Central memory CD8-positive, alpha-beta T cell (primary cell): ENCODE measurements around the gene SLC9B2.

Source experiments
- ATAC-seq: fragments of 150-1000 bp; cut with Tn5 transposase; replicated peaks from 2 replicates; pipeline ENCODE4 v1.10.0; 2022; ENCODE audit warnings: mild to moderate bottlenecking, moderate FRiP score, moderate number of reproducible peaks; ENCODE audit not compliant: poor library complexity, severe bottlenecking; ENCODE audit errors: extremely low read depth
- DNase-seq, 2 donors: peaks; one replicate each; pipeline ENCODE4 v3.0.0; 2021; ENCODE audit warnings: low spot score in 2 of 2
- H3K27ac Mint-ChIP-seq: one replicate; pipeline ENCODE4 v1.8.0; 2022; ENCODE audit warnings: low read depth, mild to moderate bottlenecking, moderate library complexity, mixed read lengths
- H3K27me3 Mint-ChIP-seq: one replicate; pipeline ENCODE4 v1.8.0; 2022; ENCODE audit warnings: mixed read lengths
- H3K36me3 Mint-ChIP-seq: one replicate; pipeline ENCODE4 v1.8.0; 2022; ENCODE audit warnings: mild to moderate bottlenecking, moderate library complexity, mixed read lengths; ENCODE audit not compliant: insufficient read depth
- H3K4me1 Mint-ChIP-seq: one replicate; pipeline ENCODE4 v1.8.0; 2022; ENCODE audit warnings: mixed read lengths
- H3K4me3 Mint-ChIP-seq: one replicate; pipeline ENCODE4 v1.8.0; 2022; ENCODE audit warnings: mild to moderate bottlenecking, moderate library complexity, mixed read lengths
- H3K9me3 Mint-ChIP-seq: one replicate; pipeline ENCODE4 v1.8.0; 2022; ENCODE audit warnings: mixed read lengths

SLC9B2 gene

GRCh38 chr4:103067841-103068547 is 8.6 kb downstream of the SLC9B2 start:
- Mint-ChIP-seq H3K4me3 (no peak overlapping the region), H3K4me1 (peaks cover 5% of the 10 kb centered on the region), H3K36me3 (peaks cover 8% of the 10 kb centered on the region), H3K27ac (no peak overlapping the region), H3K27me3 (no peaks in the 10 kb centered on the region), H3K9me3 (no peaks in the 10 kb centered on the region)
- ATAC-seq: no peak
- DNase-seq: no peak

GRCh38 chr4:103060453-103061148 is 16.0 kb downstream of the SLC9B2 start:
- no peak overlapping the region for H3K4me3 Mint-ChIP-seq

DNA sequence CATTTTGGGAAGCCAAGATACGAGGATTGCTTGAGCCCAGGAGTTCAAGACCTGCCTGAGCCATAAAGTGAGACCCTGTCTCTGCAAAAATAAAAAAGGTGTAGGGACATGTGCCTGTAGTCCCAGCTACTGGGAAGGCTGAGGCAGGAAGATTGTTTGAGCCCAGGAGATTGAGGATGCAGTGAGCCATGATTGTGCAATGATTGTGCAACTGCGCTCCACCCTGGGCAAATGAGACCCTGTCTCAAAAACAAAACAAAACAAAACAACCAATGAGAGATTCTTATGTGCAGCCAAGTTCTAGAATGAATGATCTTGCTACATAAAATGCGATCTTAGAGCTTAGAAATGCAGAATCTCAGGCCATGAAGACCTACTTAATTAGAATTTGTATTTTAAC is 22.5 kb downstream of the SLC9B2 start:
- H3K9me3 Mint-ChIP-seq: no peaks in the 10 kb centered on the region
- ATAC-seq (no peak), DNase-seq (no peak)
- H3K27ac Mint-ChIP-seq: no peak overlapping the region
- H3K4me3 Mint-ChIP-seq: no peak overlapping the region
- no peaks in the 10 kb centered on the region for H3K27me3 Mint-ChIP-seq
- H3K36me3 Mint-ChIP-seq: peaks cover 9% of the 10 kb centered on the region
- H3K4me1 Mint-ChIP-seq: no peaks in the 10 kb centered on the region

More at GRCh38 chr4:103060453-103061148, 16.0 kb downstream of the SLC9B2 start:
- Mint-ChIP-seq H3K4me1 (no peaks in the 10 kb centered on the region), H3K36me3 (peaks cover 16% of the 10 kb centered on the region), H3K27ac (no peak overlapping the region), H3K27me3 (no peaks in the 10 kb centered on the region), H3K9me3 (no peaks in the 10 kb centered on the region)
- ATAC-seq: no peak
- DNase-seq: no peak

- no peaks in the 10 kb centered on the region for H3K4me1 Mint-ChIP-seq
- H3K27me3 Mint-ChIP-seq: no peaks in the 10 kb centered on the region
- no peaks in the 10 kb centered on the region for H3K9me3 Mint-ChIP-seq
- no peak overlapping the region for H3K27ac Mint-ChIP-seq
- no peak overlapping the region for H3K4me3 Mint-ChIP-seq
- DNase-seq: no peak
- peaks cover 7% of the 10 kb centered on the region for H3K36me3 Mint-ChIP-seq
- ATAC-seq: no peak
These were observed 23.8 kb downstream of the SLC9B2 start for GRCh38 chr4:103052779-103053178.

DNA sequence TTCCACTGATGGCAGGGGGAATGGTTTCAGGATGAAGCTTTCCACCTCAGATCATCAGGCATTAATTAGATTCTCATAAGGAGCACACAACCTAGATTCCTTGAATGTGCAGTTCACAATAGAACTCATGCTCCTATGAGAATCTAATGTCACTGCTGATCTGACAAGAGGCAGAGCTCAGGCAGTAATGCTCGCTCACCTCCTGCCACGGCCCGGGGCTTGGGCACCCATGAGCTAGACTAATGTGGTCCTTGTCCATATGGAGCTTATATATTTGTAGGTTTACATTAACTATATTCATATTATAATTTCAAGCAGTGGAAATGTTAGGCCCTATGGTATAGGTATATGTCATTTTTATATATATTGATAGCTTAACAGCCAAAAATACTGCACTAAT is 24.4 kb downstream of the SLC9B2 start:
- Mint-ChIP-seq H3K27ac (no peak overlapping the region), H3K36me3 (peaks cover 7% of the 10 kb centered on the region), H3K9me3 (no peaks in the 10 kb centered on the region), H3K4me3 (no peak overlapping the region), H3K4me1 (no peaks in the 10 kb centered on the region), H3K27me3 (no peaks in the 10 kb centered on the region)
- DNase-seq (no peak), ATAC-seq (no peak)

- no peak for ATAC-seq
- H3K27ac Mint-ChIP-seq: no peak overlapping the region
- H3K9me3 Mint-ChIP-seq: no peaks in the 10 kb centered on the region
- no peak overlapping the region for H3K4me3 Mint-ChIP-seq
- H3K36me3 Mint-ChIP-seq: peaks cover 2% of the 10 kb centered on the region
- no peaks in the 10 kb centered on the region for H3K4me1 Mint-ChIP-seq
- no peaks in the 10 kb centered on the region for H3K27me3 Mint-ChIP-seq
- no peak for DNase-seq
These were observed 25.7 kb downstream of the SLC9B2 start for GRCh38 chr4:103050736-103051436.

DNA sequence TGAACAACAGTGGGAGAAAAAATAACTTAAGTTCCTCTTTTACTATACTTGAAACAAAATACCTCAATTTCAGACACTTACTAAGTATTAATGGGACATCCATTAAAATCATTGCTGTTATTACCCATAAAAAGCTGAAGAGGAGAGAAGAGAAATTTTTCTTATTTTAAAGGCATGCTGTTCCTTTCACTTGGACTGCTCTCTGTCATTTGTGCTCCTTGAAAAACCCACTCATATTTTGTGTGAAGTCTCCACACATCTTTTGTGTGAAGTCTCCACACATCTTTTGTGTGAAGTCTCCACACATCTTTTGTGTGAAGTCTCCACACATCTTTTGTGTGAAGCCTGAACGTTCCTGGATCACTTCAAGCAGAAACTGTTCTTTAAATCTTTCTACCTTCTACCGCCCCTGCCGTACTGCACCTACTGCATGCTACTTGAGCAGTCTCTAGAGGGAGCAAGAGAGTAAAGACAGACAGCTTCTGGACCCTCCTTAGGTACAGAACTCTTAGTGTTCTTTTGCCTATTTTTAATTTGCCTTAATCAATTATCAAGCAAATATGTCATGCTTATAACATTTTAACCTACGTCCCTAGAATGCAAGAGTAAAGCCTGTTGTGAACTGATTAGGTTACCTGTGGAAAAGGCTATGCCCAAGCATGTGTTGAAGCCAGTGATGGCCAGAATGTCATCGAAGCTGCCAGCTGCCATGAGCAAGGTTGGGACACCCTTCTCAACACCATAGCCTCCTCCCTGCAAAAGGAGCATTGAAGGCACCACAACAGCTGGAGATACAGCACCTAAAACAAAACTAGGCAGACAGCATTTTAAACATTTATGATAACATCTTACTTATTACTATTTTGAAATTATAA is 29.9 kb downstream of the SLC9B2 start:
- Mint-ChIP-seq H3K27ac (no peak overlapping the region), H3K27me3 (no peaks in the 10 kb centered on the region), H3K9me3 (no peaks in the 10 kb centered on the region), H3K4me1 (no peaks in the 10 kb centered on the region), H3K4me3 (no peak overlapping the region), H3K36me3 (peaks cover 7% of the 10 kb centered on the region)
- ATAC-seq (peak; percentile 93), DNase-seq (peak in 1 of 2 donors; percentile 23)

GRCh38 chr4:103044183-103044582 is 32.4 kb downstream of the SLC9B2 start:
- Mint-ChIP-seq H3K4me1 (no peaks in the 10 kb centered on the region), H3K9me3 (no peaks in the 10 kb centered on the region), H3K4me3 (no peak overlapping the region), H3K36me3 (peaks cover 8% of the 10 kb centered on the region), H3K27me3 (no peaks in the 10 kb centered on the region), H3K27ac (no peak overlapping the region)
- no peak for ATAC-seq
- DNase-seq: no peak

DNA sequence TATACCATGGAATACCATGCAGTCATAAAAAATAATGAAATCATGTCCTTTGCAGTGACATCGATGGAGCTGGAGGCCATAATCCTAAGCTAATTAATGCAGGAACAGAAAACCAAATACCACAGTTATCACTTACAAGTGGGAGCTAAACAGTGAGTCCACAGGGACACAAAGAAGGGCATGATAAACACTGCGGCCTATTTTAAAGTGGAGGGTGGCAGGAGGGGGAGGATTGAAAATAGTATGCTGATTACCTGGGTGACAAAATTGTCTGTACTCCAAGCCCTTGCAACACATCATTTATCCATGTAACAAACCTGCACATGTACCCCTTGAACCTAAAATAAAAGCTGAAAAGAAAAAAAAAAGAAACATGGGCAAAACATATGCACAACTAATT is 40.4 kb downstream of the SLC9B2 start:
- Mint-ChIP-seq H3K4me1 (no peaks in the 10 kb centered on the region), H3K36me3 (peaks cover 1% of the 10 kb centered on the region), H3K27ac (no peak overlapping the region), H3K27me3 (no peaks in the 10 kb centered on the region), H3K9me3 (no peaks in the 10 kb centered on the region), H3K4me3 (no peak overlapping the region)
- DNase-seq (no peak), ATAC-seq (no peak)

DNA sequence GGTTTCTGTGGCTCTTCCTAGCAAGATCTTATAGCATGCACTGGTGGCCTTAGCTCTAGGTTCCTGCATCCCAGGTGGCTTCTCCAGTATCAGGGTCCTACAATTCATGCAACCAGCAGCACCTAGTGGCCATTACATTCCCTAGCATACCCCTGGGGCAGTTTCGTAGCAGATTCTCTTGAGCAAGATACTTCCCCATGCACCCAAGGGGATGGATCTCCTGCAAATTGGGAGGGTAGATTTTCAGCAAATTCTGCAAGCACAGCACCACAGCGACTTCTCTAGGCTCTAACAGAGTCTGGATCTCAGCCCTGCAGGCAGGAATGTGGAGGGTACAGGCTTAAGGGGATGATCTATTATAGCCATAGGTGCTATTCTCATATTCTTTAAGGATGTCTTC is 44.0 kb downstream of the SLC9B2 start:
- Mint-ChIP-seq H3K27ac (no peak overlapping the region), H3K4me3 (no peak overlapping the region), H3K4me1 (no peaks in the 10 kb centered on the region), H3K36me3 (peaks cover 5% of the 10 kb centered on the region), H3K27me3 (no peaks in the 10 kb centered on the region), H3K9me3 (no peaks in the 10 kb centered on the region)
- ATAC-seq (no peak), DNase-seq (no peak)

GRCh38 chr4:103030791-103031190 is 45.8 kb downstream of the SLC9B2 start:
- DNase-seq: no peak
- Mint-ChIP-seq H3K27ac (no peak overlapping the region), H3K9me3 (no peaks in the 10 kb centered on the region), H3K4me3 (no peak overlapping the region), H3K27me3 (no peaks in the 10 kb centered on the region), H3K36me3 (peaks cover 7% of the 10 kb centered on the region), H3K4me1 (no peaks in the 10 kb centered on the region)
- no peak for ATAC-seq

DNA sequence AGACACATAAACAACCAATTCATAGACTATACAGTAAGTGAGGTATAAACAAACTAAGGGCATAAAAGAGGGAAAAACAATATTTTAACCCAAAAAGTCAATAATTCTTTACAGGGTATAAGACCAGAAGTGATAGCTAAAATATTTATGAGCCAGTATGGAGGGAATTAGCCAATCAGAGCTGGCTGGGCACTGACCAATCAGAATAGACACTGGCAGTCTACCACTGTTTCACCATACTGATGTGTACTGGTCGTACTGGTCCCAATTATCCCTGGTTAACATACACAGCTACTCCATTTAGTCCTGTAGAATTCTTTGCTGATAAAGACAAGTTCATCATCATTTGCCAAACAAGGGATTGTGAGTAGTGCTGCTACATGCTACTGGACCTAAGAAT is 47.3 kb downstream of the SLC9B2 start:
- Mint-ChIP-seq H3K9me3 (no peaks in the 10 kb centered on the region), H3K27me3 (no peaks in the 10 kb centered on the region), H3K27ac (no peak overlapping the region), H3K4me1 (no peaks in the 10 kb centered on the region), H3K36me3 (peaks cover 7% of the 10 kb centered on the region), H3K4me3 (no peak overlapping the region)
- DNase-seq: no peak
- no peak for ATAC-seq
